Keratinocyte (primary cell): ENCODE measurements around the gene LGSN.

Experiments used
- EZH2 ChIP-seq: IDR thresholded peaks from one replicate; pipeline ENCODE4 v1.6.1; 2012; ENCODE audit warnings: inconsistent platforms, mild to moderate bottlenecking, low read length, moderate library complexity
- TF ChIP-seq, protein P1 (sequence below), 3 experiments: IDR thresholded peaks in 1 of 3; conservative IDR thresholded peaks in 1 of 3; optimal IDR thresholded peaks in 1 of 3; 2 replicates in 2 of 3; 3 replicates in 1 of 3; pipeline versions ENCODE3 to v1.5.1; 2011; ENCODE audit warnings: low read length in 3 of 3, mild to moderate bottlenecking in 3 of 3, moderate library complexity in 2 of 3, control low read depth in 1 of 3, inconsistent platforms in 1 of 3; ENCODE audit not compliant: insufficient read depth in 2 of 3; ENCODE audit errors: extremely low read depth in 1 of 3

DNA sequence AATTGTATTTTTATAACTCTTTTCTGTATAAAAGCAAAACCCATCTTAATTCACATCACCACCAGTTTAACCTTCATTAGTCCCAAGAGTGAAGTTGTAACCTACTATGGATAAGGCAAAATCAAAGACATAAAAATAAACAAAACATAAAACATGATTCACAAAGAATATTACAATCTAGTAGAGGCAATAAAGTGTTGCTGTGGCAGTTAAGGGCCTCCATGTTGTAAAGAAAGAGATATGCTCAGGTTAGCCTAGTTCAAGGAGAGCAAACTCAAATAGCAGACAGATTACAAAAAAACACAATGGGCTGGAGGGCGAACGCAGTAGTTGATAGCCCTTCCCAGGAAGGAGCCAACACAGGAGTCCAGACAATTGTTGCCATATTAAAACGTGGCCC lies 13.4 kb downstream of the LGSN start:
- TF ChIP-seq, protein P1, sequence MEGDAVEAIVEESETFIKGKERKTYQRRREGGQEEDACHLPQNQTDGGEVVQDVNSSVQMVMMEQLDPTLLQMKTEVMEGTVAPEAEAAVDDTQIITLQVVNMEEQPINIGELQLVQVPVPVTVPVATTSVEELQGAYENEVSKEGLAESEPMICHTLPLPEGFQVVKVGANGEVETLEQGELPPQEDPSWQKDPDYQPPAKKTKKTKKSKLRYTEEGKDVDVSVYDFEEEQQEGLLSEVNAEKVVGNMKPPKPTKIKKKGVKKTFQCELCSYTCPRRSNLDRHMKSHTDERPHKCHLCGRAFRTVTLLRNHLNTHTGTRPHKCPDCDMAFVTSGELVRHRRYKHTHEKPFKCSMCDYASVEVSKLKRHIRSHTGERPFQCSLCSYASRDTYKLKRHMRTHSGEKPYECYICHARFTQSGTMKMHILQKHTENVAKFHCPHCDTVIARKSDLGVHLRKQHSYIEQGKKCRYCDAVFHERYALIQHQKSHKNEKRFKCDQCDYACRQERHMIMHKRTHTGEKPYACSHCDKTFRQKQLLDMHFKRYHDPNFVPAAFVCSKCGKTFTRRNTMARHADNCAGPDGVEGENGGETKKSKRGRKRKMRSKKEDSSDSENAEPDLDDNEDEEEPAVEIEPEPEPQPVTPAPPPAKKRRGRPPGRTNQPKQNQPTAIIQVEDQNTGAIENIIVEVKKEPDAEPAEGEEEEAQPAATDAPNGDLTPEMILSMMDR (optimal IDR thresholded peaks at IDR 0.05 in 1 of 3, IDR thresholded peaks at IDR 0.05 in 1 of 3, conservative IDR thresholded peaks at IDR 0.05 in 1 of 3; ENCODE audit: extremely low read depth in 1 of 3, insufficient read depth in 2 of 3, low read length in 3 of 3): no peak
- no peak for TF ChIP-seq EZH2
